HepG2 (cell line): ENCODE data around the gene NPHP3. TPM values are rescaled to one million over a fixed set of nuclear protein-coding genes. Genes with fewer than 3 reads are reported as not detected.

Source experiments
- ATF7 ChIP-seq, 2 experiments: fragments of 450-650 bp in 1 of 2; sonication (generic) in 1 of 2; formaldehyde crosslinking in 1 of 2; IDR thresholded peaks; 2 replicates each; pipeline versions ENCODE4 v1.4.0 to v1.6.1; 2016 to 2020; ENCODE audit warnings: antibody characterized with exemption in 1 of 2, mild to moderate bottlenecking in 1 of 2, missing genetic modification reagents in 1 of 2
- BRCA1 ChIP-seq: sonication (generic); formaldehyde crosslinking; IDR thresholded peaks from 2 replicates; pipeline ENCODE4 v1.4.0; 2020; ENCODE audit warnings: missing genetic modification reagents
- BRD4 ChIP-seq: sonication (generic); formaldehyde crosslinking; IDR thresholded peaks from 2 replicates; pipeline ENCODE4 v1.4.0; 2020; ENCODE audit warnings: missing genetic modification reagents
- CBX2 ChIP-seq, 2 experiments: fragments of 200-600 bp in 1 of 2; sonication (generic); formaldehyde crosslinking in 1 of 2; IDR thresholded peaks; 2 replicates each; pipeline versions ENCODE4 v1.7.0 to v1.8.1; 2018 to 2022; ENCODE audit warnings: low read depth in 2 of 2, low read length in 1 of 2, mild to moderate bottlenecking in 1 of 2, missing genetic modification reagents in 1 of 2
- CEBPG ChIP-seq: IDR thresholded peaks from 2 replicates; pipeline ENCODE4 v1.6.1; 2016
- GLMP ChIP-seq: sonication (generic); formaldehyde crosslinking; IDR thresholded peaks from 2 replicates; pipeline ENCODE4 v1.9.0; 2021; ENCODE audit warnings: missing genetic modification reagents, mild to moderate bottlenecking, borderline replicate concordance
- HDAC2 ChIP-seq: sonication (generic); formaldehyde crosslinking; IDR thresholded peaks from 2 replicates; pipeline ENCODE4 v1.4.0; 2020; ENCODE audit warnings: missing genetic modification reagents
- IRF2 ChIP-seq: IDR thresholded peaks from 2 replicates; pipeline ENCODE4 v1.6.1; 2018; ENCODE audit warnings: missing genetic modification reagents, missing compliant biosample characterization
- MED8 ChIP-seq: sonication (generic); formaldehyde crosslinking; IDR thresholded peaks from 2 replicates; pipeline ENCODE4 v1.8.1; 2023; ENCODE audit warnings: mild to moderate bottlenecking, missing genetic modification reagents; ENCODE audit not compliant: insufficient replicate concordance
- NFE2 ChIP-seq: sonication (generic); formaldehyde crosslinking; IDR thresholded peaks from 2 replicates; pipeline ENCODE4 v1.4.0; 2020; ENCODE audit warnings: missing genetic modification reagents
- RFX1 ChIP-seq: fragments of 450-650 bp; IDR thresholded peaks from 2 replicates; pipeline ENCODE4 v1.6.1; 2017
- SNAPC2 ChIP-seq: sonication (generic); formaldehyde crosslinking; IDR thresholded peaks from 2 replicates; pipeline ENCODE4 v1.8.1; 2022; ENCODE audit warnings: mild to moderate bottlenecking, missing genetic modification reagents
- ZMYM4 ChIP-seq: sonication (generic); formaldehyde crosslinking; IDR thresholded peaks from 2 replicates; pipeline ENCODE4 v1.8.1; 2023; ENCODE audit warnings: mild to moderate bottlenecking, missing genetic modification reagents
- ZNF138 ChIP-seq: sonication (generic); formaldehyde crosslinking; IDR thresholded peaks from 2 replicates; pipeline ENCODE4 v1.5.0; 2020; ENCODE audit warnings: mild to moderate bottlenecking, low read depth, missing genetic modification reagents
- ZNF362 ChIP-seq: sonication (generic); formaldehyde crosslinking; IDR thresholded peaks from 2 replicates; pipeline ENCODE4 v1.4.0; 2020; ENCODE audit warnings: missing genetic modification reagents, mild to moderate bottlenecking, borderline replicate concordance
- ZNF619 ChIP-seq: sonication (generic); formaldehyde crosslinking; IDR thresholded peaks from 2 replicates; pipeline ENCODE4 v1.4.0; 2020; ENCODE audit warnings: mild to moderate bottlenecking, missing genetic modification reagents
- ZNF839 ChIP-seq: sonication (generic); formaldehyde crosslinking; IDR thresholded peaks from 2 replicates; pipeline ENCODE4 v1.4.0; 2020; ENCODE audit warnings: missing genetic modification reagents, mild to moderate bottlenecking, borderline replicate concordance
- ZNF841 ChIP-seq: sonication (generic); formaldehyde crosslinking; IDR thresholded peaks from 2 replicates; pipeline ENCODE4 v1.8.1; 2023; ENCODE audit warnings: missing genetic modification reagents, borderline replicate concordance
- ZSCAN20 ChIP-seq: sonication (generic); formaldehyde crosslinking; IDR thresholded peaks from 2 replicates; pipeline ENCODE4 v1.4.0; 2020; ENCODE audit warnings: missing genetic modification reagents, mild to moderate bottlenecking, borderline replicate concordance
- polyA plus RNA-seq, 8 experiments: library from polyadenylated mRNA; depleted of rRNA in 3 of 8; stranded (reverse) in 7 of 8; unstranded in 1 of 8; fragments of >200 nt; fragmentation: Illumina TruSeq in 4 of 8; extraction: Trizol in 4 of 8; gene quantifications; 2 replicates each; pipeline versions ENCODE4 v1.2.1 to v1.2.3, GENCODE V29; 2011 to 2016; ENCODE audit warnings: low read depth in 4 of 8, missing spikeins in 1 of 8, mixed read lengths in 1 of 8; ENCODE audit not compliant: insufficient read depth in 1 of 8
- total RNA-seq, 5 experiments: library from RNA; depleted of rRNA; stranded (reverse); fragments of >200 nt; fragmentation: Illumina TruSeq; extraction: Trizol; gene quantifications; 2 replicates each; pipeline ENCODE4 v1.2.3, GENCODE V29; 2016; ENCODE audit warnings: low read depth in 1 of 5
- TF ChIP-seq, protein P1 (sequence below): IDR thresholded peaks from 2 replicates; pipeline ENCODE4 v1.6.1; 2016; ENCODE audit warnings: low read depth, missing genetic modification reagents, missing compliant biosample characterization
- TF ChIP-seq, protein P2 (sequence below): sonication (generic); formaldehyde crosslinking; IDR thresholded peaks from 2 replicates; pipeline ENCODE4 v1.5.1; 2020; ENCODE audit warnings: mild to moderate bottlenecking, missing genetic modification reagents, borderline replicate concordance

NPHP3 gene
- total and polyA plus RNA-seq, 2 of the 13 experiments (the other 11 are each of a cell fraction or from before 2014, with no cell fraction given), result 11.0 to 20.2 TPM

DNA sequence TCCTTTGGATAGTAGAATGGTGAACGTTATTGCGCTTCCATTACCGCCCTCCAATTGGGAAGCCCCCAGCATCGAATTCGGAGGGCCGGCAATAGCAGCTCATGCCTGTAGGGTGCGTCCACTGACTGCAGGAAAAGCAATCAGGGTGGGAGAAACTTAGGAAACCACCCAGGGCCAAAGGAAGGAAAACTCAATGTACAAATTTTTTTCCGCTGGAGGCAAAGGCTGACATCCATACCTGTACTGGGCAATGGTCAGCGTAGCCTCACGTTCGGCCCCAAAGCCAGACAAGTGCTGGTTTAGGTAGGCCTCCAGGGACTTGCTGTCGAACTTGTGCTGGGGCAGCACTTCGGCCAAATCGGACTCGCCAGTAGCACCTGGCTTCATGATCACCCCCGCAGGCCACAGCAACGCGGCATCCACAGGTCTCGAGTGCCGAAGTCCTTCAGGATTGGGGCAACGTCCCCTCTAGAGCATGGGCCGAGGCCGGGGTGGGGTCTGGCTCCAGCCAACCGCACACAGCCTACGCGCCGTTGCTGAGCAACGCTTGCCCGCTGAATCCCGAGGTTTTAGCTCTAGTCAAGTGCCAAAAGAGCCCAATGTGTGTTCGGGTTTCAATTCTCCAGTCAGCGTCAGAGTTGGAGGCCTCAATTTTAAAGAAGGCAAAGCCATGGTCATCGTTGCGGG is 62.7 kb downstream of the NPHP3 start, which contains the start of gene ACAD11 (continued):
- no peak for TF ChIP-seq ZNF839
- TF ChIP-seq RFX1, result peak; percentile 56; the same call in 1 of the 2 replicates
- no peak for TF ChIP-seq CEBPG (CRISPR knock-in tag)
- TF ChIP-seq NFE2, result no peak
- TF ChIP-seq GLMP (CRISPR knock-in tag), result no peak
- TF ChIP-seq, protein P1, sequence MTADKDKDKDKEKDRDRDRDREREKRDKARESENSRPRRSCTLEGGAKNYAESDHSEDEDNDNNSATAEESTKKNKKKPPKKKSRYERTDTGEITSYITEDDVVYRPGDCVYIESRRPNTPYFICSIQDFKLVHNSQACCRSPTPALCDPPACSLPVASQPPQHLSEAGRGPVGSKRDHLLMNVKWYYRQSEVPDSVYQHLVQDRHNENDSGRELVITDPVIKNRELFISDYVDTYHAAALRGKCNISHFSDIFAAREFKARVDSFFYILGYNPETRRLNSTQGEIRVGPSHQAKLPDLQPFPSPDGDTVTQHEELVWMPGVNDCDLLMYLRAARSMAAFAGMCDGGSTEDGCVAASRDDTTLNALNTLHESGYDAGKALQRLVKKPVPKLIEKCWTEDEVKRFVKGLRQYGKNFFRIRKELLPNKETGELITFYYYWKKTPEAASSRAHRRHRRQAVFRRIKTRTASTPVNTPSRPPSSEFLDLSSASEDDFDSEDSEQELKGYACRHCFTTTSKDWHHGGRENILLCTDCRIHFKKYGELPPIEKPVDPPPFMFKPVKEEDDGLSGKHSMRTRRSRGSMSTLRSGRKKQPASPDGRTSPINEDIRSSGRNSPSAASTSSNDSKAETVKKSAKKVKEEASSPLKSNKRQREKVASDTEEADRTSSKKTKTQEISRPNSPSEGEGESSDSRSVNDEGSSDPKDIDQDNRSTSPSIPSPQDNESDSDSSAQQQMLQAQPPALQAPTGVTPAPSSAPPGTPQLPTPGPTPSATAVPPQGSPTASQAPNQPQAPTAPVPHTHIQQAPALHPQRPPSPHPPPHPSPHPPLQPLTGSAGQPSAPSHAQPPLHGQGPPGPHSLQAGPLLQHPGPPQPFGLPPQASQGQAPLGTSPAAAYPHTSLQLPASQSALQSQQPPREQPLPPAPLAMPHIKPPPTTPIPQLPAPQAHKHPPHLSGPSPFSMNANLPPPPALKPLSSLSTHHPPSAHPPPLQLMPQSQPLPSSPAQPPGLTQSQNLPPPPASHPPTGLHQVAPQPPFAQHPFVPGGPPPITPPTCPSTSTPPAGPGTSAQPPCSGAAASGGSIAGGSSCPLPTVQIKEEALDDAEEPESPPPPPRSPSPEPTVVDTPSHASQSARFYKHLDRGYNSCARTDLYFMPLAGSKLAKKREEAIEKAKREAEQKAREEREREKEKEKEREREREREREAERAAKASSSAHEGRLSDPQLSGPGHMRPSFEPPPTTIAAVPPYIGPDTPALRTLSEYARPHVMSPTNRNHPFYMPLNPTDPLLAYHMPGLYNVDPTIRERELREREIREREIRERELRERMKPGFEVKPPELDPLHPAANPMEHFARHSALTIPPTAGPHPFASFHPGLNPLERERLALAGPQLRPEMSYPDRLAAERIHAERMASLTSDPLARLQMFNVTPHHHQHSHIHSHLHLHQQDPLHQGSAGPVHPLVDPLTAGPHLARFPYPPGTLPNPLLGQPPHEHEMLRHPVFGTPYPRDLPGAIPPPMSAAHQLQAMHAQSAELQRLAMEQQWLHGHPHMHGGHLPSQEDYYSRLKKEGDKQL (CRISPR knock-in tag), result no peak
- TF ChIP-seq, protein P2, sequence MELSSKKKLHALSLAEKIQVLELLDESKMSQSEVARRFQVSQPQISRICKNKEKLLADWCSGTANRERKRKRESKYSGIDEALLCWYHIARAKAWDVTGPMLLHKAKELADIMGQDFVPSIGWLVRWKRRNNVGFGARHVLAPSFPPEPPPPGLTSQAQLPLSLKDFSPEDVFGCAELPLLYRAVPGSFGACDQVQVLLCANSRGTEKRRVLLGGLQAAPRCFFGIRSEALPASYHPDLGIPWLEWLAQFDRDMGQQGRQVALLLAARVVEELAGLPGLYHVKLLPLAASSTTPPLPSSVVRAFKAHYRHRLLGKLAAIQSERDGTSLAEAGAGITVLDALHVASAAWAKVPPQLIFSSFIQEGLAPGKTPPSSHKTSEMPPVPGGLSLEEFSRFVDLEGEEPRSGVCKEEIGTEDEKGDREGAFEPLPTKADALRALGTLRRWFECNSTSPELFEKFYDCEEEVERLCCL, result no peak
- no peak for TF ChIP-seq SNAPC2 (CRISPR knock-in tag)
- TF ChIP-seq ZNF138 (CRISPR knock-in tag), result no peak
- TF ChIP-seq HDAC2 (CRISPR knock-in tag), result no peak
- TF ChIP-seq ZMYM4, result peak; percentile 44; the same call in 1 of the 2 replicates
- no peak for TF ChIP-seq ZNF619 (CRISPR knock-in tag)
- no peak for TF ChIP-seq ZNF362 (CRISPR knock-in tag)
- no peak for TF ChIP-seq MED8 (CRISPR knock-in tag)
- TF ChIP-seq BRD4 (CRISPR knock-in tag), result 0 out of 2 replicates have a peak, but pooled peaks have one; percentile 66
- no peak for TF ChIP-seq ATF7 (IDR thresholded peaks at IDR 0.05)
- TF ChIP-seq ATF7 (CRISPR knock-in tag; IDR thresholded peaks at IDR 0.05), result no peak
- no peak for TF ChIP-seq ZSCAN20 (CRISPR knock-in tag)
- TF ChIP-seq CBX2 (IDR thresholded peaks at IDR 0.05; ENCODE audit: low read depth, low read length), result no peak
- no peak for TF ChIP-seq CBX2 (CRISPR knock-in tag; IDR thresholded peaks at IDR 0.05; ENCODE audit: low read depth)
- TF ChIP-seq IRF2 (CRISPR knock-in tag), result no peak
- no peak for TF ChIP-seq ZNF841 (CRISPR knock-in tag)
- TF ChIP-seq BRCA1 (CRISPR knock-in tag), result no peak
